ENCODE results near the gene SUN1.
A peak's percentile ranks its signal among the peaks of the same experiment; 100 is the strongest.

The SUN1 gene

DNA sequence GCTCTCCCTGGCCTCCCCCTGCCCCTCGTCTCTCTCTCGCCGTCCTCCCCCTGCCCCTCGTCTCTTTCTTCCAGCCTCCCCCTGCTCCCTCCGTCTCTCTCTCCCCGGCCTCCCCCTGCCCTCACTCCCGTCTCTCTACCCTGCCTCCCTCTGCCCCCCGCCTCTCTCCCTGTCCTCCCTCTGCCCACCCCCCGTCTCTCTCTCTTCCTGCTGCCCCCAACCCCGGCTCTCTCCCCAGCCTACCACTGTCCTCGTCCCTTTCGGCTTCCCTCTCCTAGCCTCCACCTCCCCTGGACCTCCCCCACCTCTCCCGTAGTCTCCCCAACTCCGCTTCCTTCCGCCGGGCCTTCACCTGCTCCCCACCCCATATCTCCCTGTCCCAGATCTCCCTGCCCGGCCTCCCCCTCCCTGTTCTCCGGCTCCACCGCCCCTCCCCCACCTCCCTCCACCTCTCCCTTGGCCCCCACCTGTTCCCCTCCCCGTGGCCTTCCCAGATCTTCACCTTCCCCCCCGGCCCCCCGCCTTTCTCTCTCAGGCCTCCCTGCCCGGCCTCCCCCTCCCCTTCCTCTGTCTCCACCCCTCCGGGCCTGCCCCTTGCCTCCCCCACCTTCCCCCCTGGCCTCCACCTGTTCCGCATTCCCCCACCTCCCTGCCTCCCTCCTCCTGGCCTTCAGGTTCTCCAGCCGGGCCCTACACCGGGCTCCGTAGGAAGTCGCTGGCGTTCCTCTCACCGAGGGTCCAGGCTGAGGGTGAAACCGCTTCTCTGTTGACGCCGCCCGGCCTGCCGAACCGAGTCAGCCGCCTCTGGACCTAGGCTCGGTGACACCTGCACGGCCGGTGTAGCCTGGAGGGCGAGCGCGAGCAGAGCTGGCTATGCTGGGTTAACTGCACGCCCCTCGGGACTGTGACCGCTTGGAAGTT is 45.3 kb downstream of the SUN1 start:
- TF ChIP-seq, protein P1, sequence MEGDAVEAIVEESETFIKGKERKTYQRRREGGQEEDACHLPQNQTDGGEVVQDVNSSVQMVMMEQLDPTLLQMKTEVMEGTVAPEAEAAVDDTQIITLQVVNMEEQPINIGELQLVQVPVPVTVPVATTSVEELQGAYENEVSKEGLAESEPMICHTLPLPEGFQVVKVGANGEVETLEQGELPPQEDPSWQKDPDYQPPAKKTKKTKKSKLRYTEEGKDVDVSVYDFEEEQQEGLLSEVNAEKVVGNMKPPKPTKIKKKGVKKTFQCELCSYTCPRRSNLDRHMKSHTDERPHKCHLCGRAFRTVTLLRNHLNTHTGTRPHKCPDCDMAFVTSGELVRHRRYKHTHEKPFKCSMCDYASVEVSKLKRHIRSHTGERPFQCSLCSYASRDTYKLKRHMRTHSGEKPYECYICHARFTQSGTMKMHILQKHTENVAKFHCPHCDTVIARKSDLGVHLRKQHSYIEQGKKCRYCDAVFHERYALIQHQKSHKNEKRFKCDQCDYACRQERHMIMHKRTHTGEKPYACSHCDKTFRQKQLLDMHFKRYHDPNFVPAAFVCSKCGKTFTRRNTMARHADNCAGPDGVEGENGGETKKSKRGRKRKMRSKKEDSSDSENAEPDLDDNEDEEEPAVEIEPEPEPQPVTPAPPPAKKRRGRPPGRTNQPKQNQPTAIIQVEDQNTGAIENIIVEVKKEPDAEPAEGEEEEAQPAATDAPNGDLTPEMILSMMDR (IDR thresholded peaks at IDR 0.05; ENCODE audit: insufficient read depth, low read length, poor library complexity, severe bottlenecking): no peak
- H3K36me3 ChIP-seq (ENCODE audit: control insufficient read depth, insufficient read depth, low read length): peaks cover 5% of the 10 kb centered on the region
- H3K4me3 ChIP-seq (replicated peaks; ENCODE audit: low read depth, low read length): peak overlapping the region; percentile 77
- no peaks in the 10 kb centered on the region for H3K27me3 ChIP-seq (replicated peaks; ENCODE audit: control insufficient read depth, insufficient read depth, low read length)
- DNase-seq (ENCODE audit: extremely low read depth, insufficient read length): no peak

DNA sequence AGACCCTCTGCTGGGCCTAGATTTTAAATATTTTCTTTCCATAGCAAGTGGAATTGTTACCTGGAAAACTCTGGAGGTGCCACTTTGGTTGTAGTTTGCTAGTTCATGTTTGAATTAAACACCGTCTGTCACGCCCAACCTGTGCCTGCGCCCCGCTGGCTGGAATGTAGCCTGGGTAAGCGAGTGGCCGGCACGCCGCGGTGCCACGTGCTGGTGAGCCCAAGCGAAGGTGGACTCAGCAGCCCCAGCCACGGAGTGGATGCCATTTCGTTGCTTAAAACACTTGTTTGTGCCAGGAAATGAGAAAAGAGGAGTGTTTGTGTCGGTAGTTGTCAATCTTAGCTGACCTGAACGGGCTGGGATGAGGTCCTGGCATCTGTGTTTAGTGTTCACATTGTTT is 46.8 kb downstream of the SUN1 start:
- no peak overlapping the region for H3K4me3 ChIP-seq (replicated peaks; ENCODE audit: low read depth, low read length)
- peaks cover 5% of the 10 kb centered on the region; the same call in 1 of the 2 replicates for H3K36me3 ChIP-seq (ENCODE audit: control insufficient read depth, insufficient read depth, low read length)
- TF ChIP-seq, protein P1 (IDR thresholded peaks at IDR 0.05; ENCODE audit: insufficient read depth, low read length, poor library complexity, severe bottlenecking): no peak
- no peak for DNase-seq (ENCODE audit: extremely low read depth, insufficient read length)
- H3K27me3 ChIP-seq (replicated peaks; ENCODE audit: control insufficient read depth, insufficient read depth, low read length): no peaks in the 10 kb centered on the region

DNA sequence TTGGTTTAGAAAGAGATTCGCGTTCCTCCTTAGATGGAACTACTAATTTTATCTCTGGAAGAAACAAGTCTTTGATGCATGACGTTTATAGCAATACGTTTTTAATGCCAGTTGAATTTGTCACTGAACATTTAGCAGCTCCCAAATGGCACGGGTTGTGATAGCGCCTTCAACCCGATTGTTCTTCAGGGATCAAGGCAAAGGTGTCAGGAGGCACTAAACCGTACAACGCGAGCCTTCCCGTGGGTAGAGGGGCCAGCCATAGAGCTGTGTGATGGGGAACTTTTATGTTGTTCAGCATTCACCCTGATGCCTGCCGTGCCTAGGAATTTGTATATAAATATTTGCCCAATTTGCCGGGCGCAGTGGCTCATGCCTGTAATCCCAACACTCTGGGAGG is 47.4 kb downstream of the SUN1 start:
- no peak for DNase-seq (ENCODE audit: extremely low read depth, insufficient read length)
- peaks cover 5% of the 10 kb centered on the region; the same call in 1 of the 2 replicates for H3K36me3 ChIP-seq (ENCODE audit: control insufficient read depth, insufficient read depth, low read length)
- TF ChIP-seq, protein P1 (IDR thresholded peaks at IDR 0.05; ENCODE audit: insufficient read depth, low read length, poor library complexity, severe bottlenecking): no peak
- H3K4me3 ChIP-seq (replicated peaks; ENCODE audit: low read depth, low read length): no peak overlapping the region
- no peaks in the 10 kb centered on the region for H3K27me3 ChIP-seq (replicated peaks; ENCODE audit: control insufficient read depth, insufficient read depth, low read length)

DNA sequence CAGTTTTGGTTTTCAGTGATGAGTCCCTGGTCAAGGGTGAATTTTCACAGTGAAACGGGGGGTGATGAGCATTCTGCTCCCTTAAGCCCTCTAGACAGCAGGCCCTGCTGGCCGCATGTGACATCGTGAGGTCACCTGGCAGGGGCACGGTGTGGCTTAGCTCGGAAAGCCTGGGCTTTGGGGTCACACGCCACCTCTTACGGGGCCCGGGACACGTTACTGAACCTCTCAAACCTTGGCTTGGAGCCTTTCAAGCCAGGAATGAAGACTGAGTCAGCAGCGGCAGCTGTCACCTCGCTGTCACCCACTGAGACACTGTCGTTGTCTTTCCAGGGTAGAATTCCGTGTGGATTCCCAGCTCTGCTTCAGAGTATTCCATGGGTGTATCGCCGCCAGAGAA is 48.2 kb downstream of the SUN1 start:
- TF ChIP-seq, protein P1 (IDR thresholded peaks at IDR 0.05; ENCODE audit: insufficient read depth, low read length, poor library complexity, severe bottlenecking): no peak
- peaks cover 5% of the 10 kb centered on the region for H3K36me3 ChIP-seq (ENCODE audit: control insufficient read depth, insufficient read depth, low read length)
- no peak for DNase-seq (ENCODE audit: extremely low read depth, insufficient read length)
- H3K27me3 ChIP-seq (replicated peaks; ENCODE audit: control insufficient read depth, insufficient read depth, low read length): no peaks in the 10 kb centered on the region
- no peak overlapping the region for H3K4me3 ChIP-seq (replicated peaks; ENCODE audit: low read depth, low read length)

DNA sequence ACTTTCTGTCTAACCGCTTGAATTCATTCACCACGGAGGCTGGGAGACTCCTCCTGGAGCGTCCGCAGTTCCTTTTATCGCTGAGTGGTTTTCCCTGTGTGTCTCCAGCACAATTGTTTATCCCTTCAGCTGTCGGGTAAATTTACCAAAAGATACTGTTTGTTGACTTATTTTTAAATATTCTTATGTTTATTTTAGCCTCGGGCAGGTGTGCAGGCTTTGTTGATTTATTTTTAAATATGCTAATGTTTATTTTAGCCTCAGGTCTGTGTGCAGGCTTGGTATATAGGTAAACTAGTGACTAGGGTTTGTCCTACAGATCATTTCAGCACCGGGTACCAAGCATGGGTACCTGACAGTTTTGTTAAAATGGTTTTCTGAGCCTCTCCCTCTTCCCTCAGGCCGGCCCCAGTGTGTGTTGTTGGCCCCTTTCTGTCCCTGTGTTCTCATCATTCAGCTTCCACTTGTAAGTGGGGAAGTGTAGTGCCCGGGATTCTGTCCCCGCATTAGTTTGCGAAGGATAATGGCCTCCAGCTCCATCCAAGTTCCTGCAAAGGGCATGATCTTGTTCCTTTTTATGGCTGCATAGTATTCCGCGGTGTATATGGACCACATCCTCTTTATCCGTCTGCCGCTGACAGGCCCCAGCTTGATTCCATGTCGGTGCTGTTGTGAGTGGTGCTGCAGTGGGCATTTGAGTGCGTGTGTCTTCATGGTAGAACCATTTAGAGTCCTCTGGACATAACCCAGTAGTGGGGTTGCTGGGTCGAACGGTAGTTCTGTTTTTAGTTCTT is 49.4 kb downstream of the SUN1 start:
- TF ChIP-seq, protein P1 (IDR thresholded peaks at IDR 0.05; ENCODE audit: insufficient read depth, low read length, poor library complexity, severe bottlenecking): no peak
- Histone ChIP-seq H3K4me3 (replicated peaks; ENCODE audit: low read depth, low read length) (no peak overlapping the region), H3K27me3 (replicated peaks; ENCODE audit: control insufficient read depth, insufficient read depth, low read length) (no peaks in the 10 kb centered on the region), H3K36me3 (ENCODE audit: control insufficient read depth, insufficient read depth, low read length) (peaks cover 13% of the 10 kb centered on the region)
- no peak for DNase-seq (ENCODE audit: extremely low read depth, insufficient read length)
